Activated naive CD4-positive, alpha-beta T cell treated with anti-CD3 and anti-CD28 coated beads for 36 hours (primary cell): ENCODE results near the gene MYO5A. TPM values are rescaled to one million over a fixed set of nuclear protein-coding genes. Genes with fewer than 3 reads are reported as not detected.
"Not testable (repeated sequence)": the region's sequence is repeated elsewhere in the genome, so short reads cannot be mapped to it uniquely, and the experiment has no call there.

Experiments
- CTCF ChIA-PET: fragments of 350-600 bp; sonication (Branson Sonifier 250); formaldehyde crosslinking; loops from one replicate; lab custom pipeline; 2021; ENCODE audit warnings: antibody characterized with exemption; lab: Charles Lee
- DNase-seq: peaks from one replicate; pipeline ENCODE4 v3.0.0-alpha.2; 2020
- H3K27ac Mint-ChIP-seq: one replicate; pipeline ENCODE4 v1.8.0; 2021; ENCODE audit warnings: mild to moderate bottlenecking, mixed read lengths
- H3K27me3 Mint-ChIP-seq: one replicate; pipeline ENCODE4 v1.8.0; 2021; ENCODE audit warnings: low read depth, mixed read lengths
- H3K36me3 Mint-ChIP-seq: one replicate; pipeline ENCODE4 v1.8.0; 2021; ENCODE audit warnings: low read depth, mixed read lengths
- H3K4me1 Mint-ChIP-seq: one replicate; pipeline ENCODE4 v1.8.0; 2021; ENCODE audit warnings: low read depth, mixed read lengths
- H3K4me3 Mint-ChIP-seq: one replicate; pipeline ENCODE4 v1.8.0; 2021; ENCODE audit warnings: mild to moderate bottlenecking, moderate library complexity, mixed read lengths
- H3K9me3 Mint-ChIP-seq: one replicate; pipeline ENCODE4 v1.8.0; 2021; ENCODE audit warnings: mixed read lengths
- intact Hi-C: fragments of 100-400 bp; cut with micrococcal nuclease; formaldehyde crosslinking; loops from one replicate; pipeline ENCODE4 v1.15.1; 2023
- total RNA-seq, 2 experiments: library from RNA; stranded (reverse); gene quantifications; one replicate each; pipeline ENCODE4 v1.2.3, GENCODE V29; 2021

The MYO5A gene
- total RNA-seq, 2 experiments from 2014 or later = 13.2 to 13.7 TPM

DNA sequence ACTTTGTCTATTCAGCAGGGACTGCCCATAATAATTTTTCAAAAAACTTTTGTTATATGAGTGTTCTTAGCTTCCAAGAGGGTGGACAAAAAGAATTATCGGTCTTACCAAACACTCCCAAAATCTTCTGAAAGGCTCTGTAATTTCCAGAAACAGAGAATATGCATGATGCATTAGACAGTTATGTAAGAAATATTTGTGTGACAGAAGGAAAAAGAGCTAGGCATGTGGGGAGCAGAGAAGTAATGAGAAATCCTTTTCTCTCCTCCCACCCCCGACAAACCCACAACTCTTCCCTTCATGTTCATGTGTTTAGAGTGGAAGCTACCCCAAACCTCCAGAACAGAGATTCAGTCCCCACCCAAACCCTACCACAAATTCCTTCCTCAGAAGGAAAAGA is 86.8 kb downstream of the MYO5A start:
- no peak overlapping the region for H3K4me3 Mint-ChIP-seq
- no peaks in the 10 kb centered on the region for H3K9me3 Mint-ChIP-seq
- H3K4me1 Mint-ChIP-seq = peaks cover 24% of the 10 kb centered on the region
- H3K27me3 Mint-ChIP-seq = no peaks in the 10 kb centered on the region
- CTCF ChIA-PET = interaction anchor here (0.9 kb wide), 1 partner anchor 180 kb away, joined by 3 read pairs; no protein-coding TSS in a partner anchor
- intact Hi-C loops = loop anchor here (5.0 kb wide), 1 partner anchor 110 kb away; no protein-coding TSS in a partner anchor
- no peaks in the 10 kb centered on the region for H3K36me3 Mint-ChIP-seq
- no peak for DNase-seq
- no peak overlapping the region for H3K27ac Mint-ChIP-seq

DNA sequence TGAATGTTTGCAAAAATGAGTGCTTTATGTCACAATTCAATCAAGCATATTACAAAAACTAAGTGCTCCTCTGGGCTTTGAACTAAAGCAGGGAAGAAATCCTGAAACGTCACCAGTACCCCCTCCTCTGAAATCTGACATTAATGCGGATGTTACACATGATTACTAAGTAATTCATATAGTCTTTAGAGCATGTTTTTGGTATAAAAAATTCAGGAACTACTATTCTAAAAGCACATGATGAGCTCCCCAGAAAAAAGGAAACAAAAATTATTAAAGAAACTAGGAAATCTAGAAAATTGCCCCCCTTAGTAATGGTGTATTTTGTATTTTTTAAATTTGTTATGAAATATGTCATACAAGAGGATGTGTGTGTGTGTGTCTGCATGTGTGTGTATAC is 87.7 kb downstream of the MYO5A start:
- intact Hi-C loops = loop anchor here (5.0 kb wide), 1 partner anchor 109 kb away; no protein-coding TSS in a partner anchor
- Mint-ChIP-seq H3K9me3 (no peaks in the 10 kb centered on the region), H3K36me3 (no peaks in the 10 kb centered on the region), H3K27me3 (no peaks in the 10 kb centered on the region), H3K4me1 (peaks cover 24% of the 10 kb centered on the region), H3K4me3 (no peak overlapping the region), H3K27ac (no peak overlapping the region)
- DNase-seq = no peak
- CTCF ChIA-PET = interaction anchor here (0.9 kb wide), 1 partner anchor 179 kb away, joined by 3 read pairs; no protein-coding TSS in a partner anchor

DNA sequence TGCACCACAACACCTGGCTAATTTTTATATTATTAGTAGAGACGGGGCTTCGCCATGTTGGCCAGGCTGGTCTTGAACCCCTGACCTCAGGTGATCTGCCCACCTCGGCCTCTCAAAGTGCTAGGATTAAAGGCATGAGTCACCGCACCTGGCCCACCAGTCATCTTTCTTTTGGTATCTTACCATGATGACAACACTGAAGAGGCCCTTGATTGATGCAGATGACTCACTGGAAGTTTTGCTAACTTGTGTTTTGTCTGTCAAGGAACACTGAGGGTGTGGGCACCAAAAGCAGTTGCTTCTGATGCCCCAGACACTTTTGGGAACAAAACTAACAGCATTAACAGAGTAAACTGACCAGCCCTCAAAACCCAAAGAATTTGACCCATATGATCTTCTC is 88.3 kb downstream of the MYO5A start:
- peak; percentile 56 for DNase-seq
- H3K4me3 Mint-ChIP-seq = no peak overlapping the region
- CTCF ChIA-PET = no interaction called here
- no peaks in the 10 kb centered on the region for H3K27me3 Mint-ChIP-seq
- no peak overlapping the region for H3K27ac Mint-ChIP-seq
- H3K36me3 Mint-ChIP-seq = no peaks in the 10 kb centered on the region
- intact Hi-C loops = loop anchor here (5.0 kb wide), 1 partner anchor 108 kb away; no protein-coding TSS in a partner anchor
- H3K4me1 Mint-ChIP-seq = peaks cover 24% of the 10 kb centered on the region
- no peaks in the 10 kb centered on the region for H3K9me3 Mint-ChIP-seq

DNA sequence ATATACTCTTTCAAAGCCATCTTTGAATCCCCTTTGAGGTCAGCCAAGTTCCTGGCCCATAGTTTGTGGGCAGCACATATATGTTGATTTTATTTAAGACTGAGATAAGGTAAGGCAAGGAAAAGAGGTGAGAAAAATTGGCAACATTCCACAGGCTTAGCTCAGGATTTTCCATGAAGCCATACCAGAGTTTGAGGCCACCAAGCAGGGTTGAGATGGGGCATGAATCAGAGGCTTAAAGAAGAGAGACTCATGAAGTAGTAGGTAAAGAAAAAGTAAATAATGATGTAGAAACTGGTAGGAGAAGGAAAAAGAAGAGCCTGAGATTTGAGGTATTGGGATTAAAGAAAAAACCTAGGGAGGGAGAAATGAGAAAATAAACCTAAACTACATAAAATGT is 89.2 kb downstream of the MYO5A start:
- Mint-ChIP-seq H3K36me3 (no peaks in the 10 kb centered on the region), H3K9me3 (no peaks in the 10 kb centered on the region), H3K27me3 (no peaks in the 10 kb centered on the region), H3K4me3 (no peak overlapping the region), H3K4me1 (peaks cover 21% of the 10 kb centered on the region), H3K27ac (no peak overlapping the region)
- DNase-seq = no peak
- CTCF ChIA-PET = no interaction called here
- intact Hi-C loops = no loop called here

DNA sequence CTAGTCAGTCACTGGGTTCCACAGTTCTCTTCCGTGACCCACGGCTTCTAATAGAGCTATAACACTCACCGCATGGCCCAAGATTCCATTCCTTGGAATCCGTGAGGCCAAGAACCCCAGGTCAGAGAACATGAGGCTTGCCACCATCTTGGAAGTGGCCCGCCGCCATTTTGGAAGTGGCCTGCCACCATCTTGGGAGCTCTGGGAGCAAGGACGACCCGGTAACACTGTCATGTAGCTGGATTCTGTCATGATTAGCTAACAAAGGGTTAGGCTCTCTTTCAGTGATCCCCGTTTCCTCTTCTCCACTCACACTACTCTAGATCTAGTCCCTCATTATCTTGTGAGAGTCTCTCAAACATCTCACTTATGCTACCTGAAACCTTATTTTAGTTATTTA is 89.6 kb downstream of the MYO5A start:
- intact Hi-C loops = not testable (repeated sequence)

DNA sequence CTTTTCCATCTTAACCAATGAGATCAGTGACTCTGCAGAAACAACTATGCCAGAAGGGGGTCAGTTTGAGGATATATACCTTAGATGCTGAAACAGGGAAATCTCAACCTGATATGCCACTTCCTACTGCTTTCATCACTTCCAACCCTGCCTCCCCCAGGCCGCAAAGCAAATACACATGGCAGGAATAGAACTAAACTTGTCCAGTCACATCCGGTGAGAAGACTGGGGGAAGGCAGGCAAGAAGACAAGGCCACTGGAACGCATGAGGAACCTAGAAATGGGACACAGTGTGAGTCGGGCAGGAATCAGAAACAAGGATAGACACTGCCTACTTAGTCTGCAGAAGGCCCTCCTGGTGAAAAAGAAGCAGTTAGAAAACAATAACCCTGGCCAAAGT is 90.6 kb downstream of the MYO5A start:
- DNase-seq = peak; percentile 14
- CTCF ChIA-PET = no interaction called here
- H3K9me3 Mint-ChIP-seq = no peaks in the 10 kb centered on the region
- peaks cover 20% of the 10 kb centered on the region for H3K4me1 Mint-ChIP-seq
- no peaks in the 10 kb centered on the region for H3K27me3 Mint-ChIP-seq
- no peak overlapping the region for H3K27ac Mint-ChIP-seq
- H3K36me3 Mint-ChIP-seq = no peaks in the 10 kb centered on the region
- no peak overlapping the region for H3K4me3 Mint-ChIP-seq
- intact Hi-C loops = no loop called here

More for the DNA sequence above, 89.6 kb downstream of the MYO5A start:
- H3K27me3 Mint-ChIP-seq, H3K4me3 Mint-ChIP-seq, DNase-seq, H3K36me3 Mint-ChIP-seq, CTCF ChIA-PET, H3K27ac Mint-ChIP-seq, H3K9me3 Mint-ChIP-seq: not testable (repeated sequence)
- peaks cover 21% of the 10 kb centered on the region for H3K4me1 Mint-ChIP-seq

DNA sequence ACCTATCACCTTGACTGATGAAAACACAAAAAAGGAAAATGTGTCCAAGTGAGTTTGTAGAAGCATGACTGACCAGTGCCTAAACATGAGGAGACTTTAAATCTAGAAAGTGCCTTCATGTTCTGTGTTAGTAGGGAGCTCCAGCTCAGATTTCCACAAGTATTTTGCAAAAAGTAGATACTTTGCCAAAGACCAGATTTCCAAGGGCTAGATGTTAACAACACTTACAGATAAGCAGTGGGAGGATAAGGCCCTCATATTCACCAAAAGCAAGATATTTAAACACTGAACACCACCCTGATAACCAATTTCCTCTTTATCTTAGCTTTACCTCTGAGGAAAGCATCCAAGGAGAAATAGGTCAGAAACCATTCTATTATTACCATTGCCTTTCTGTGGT is 91.0 kb downstream of the MYO5A start:
- CTCF ChIA-PET = no interaction called here
- Mint-ChIP-seq H3K36me3 (no peaks in the 10 kb centered on the region), H3K9me3 (no peaks in the 10 kb centered on the region), H3K4me1 (peaks cover 18% of the 10 kb centered on the region), H3K27me3 (no peaks in the 10 kb centered on the region), H3K27ac (no peak overlapping the region), H3K4me3 (no peak overlapping the region)
- DNase-seq = no peak
- intact Hi-C loops = no loop called here

DNA sequence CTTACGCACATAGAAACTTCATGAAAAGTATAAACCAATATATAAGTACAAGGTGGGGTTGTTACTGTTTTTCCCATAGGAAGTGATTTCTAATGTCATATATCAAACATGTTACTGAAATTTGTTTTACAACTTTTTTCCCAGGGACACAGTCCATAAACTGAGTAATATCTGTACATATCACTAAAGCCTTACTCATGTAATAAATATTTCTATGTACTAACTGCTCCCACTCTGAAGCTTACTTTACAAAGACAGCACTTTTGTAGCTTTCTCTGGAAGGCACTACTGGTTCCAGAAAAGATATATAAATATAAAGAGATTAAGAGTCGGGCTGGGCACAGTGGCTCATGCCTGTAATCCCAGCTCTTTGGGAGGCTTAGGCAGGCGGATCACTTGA is 91.7 kb downstream of the MYO5A start:
- intact Hi-C loops = no loop called here
- H3K27ac Mint-ChIP-seq = no peak overlapping the region

DNA sequence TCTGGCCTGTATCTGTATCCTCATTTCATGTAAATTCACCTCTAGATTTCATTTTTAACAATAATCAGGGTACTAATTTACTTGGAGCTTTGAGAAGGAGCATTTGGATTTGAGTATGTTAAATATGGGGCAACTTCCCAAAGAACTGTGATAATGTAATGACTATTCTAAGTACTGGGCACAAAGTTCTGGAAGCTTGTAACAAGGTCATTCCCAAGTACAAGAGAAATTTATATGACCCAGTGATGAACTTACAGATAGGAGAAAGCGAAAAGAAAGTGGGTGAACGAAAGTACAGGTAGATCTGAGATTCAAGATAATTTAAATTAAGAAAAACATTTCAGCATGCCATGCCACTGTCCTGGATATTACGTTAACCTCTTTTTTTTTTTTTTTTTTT is 93.8 kb downstream of the MYO5A start:
- intact Hi-C loops = no loop called here
- Mint-ChIP-seq H3K9me3 (no peaks in the 10 kb centered on the region), H3K27ac (no peak overlapping the region), H3K4me1 (peaks cover 9% of the 10 kb centered on the region), H3K27me3 (no peaks in the 10 kb centered on the region), H3K4me3 (no peak overlapping the region), H3K36me3 (no peaks in the 10 kb centered on the region)
- DNase-seq = no peak
- CTCF ChIA-PET = interaction anchor here (0.5 kb wide), 1 partner anchor 253 kb away, joined by 3 read pairs; no protein-coding TSS in a partner anchor

More for the DNA sequence above, 91.7 kb downstream of the MYO5A start:
- H3K4me1 Mint-ChIP-seq = peaks cover 15% of the 10 kb centered on the region
- CTCF ChIA-PET = interaction anchor here (0.6 kb wide), 1 partner anchor 247 kb away, joined by 4 read pairs; no protein-coding TSS in a partner anchor
- no peak for DNase-seq
- H3K27me3 Mint-ChIP-seq = no peaks in the 10 kb centered on the region
- H3K36me3 Mint-ChIP-seq = no peaks in the 10 kb centered on the region
- H3K9me3 Mint-ChIP-seq = no peaks in the 10 kb centered on the region
- no peak overlapping the region for H3K4me3 Mint-ChIP-seq

DNA sequence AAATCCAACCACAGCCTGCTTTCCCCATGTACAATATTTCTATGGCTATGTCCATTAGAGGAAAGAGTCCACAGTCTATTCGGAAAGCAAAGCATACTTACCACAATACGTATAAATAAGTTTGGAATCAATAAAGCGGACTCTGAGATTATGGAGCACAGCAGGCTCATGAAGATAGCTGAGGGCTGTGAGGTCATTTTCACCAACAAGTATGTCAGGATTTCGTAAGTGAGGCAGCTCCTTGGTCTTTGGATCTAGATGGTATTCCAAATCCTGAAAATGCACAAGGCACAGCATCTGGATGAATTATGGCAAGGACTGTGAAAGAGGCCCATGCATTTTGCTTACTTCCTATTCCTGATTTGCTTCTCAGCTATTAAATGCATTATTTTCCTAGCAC is 100.4 kb downstream of the MYO5A start:
- no peak overlapping the region for H3K4me3 Mint-ChIP-seq
- H3K27me3 Mint-ChIP-seq = no peaks in the 10 kb centered on the region
- H3K9me3 Mint-ChIP-seq = no peaks in the 10 kb centered on the region
- intact Hi-C loops = no loop called here
- CTCF ChIA-PET = interaction anchor here (0.5 kb wide), 1 partner anchor 208 kb away, joined by 3 read pairs; no protein-coding TSS in a partner anchor
- H3K36me3 Mint-ChIP-seq = peaks cover 3% of the 10 kb centered on the region
- DNase-seq = no peak
- no peak overlapping the region for H3K27ac Mint-ChIP-seq
- H3K4me1 Mint-ChIP-seq = no peaks in the 10 kb centered on the region

DNA sequence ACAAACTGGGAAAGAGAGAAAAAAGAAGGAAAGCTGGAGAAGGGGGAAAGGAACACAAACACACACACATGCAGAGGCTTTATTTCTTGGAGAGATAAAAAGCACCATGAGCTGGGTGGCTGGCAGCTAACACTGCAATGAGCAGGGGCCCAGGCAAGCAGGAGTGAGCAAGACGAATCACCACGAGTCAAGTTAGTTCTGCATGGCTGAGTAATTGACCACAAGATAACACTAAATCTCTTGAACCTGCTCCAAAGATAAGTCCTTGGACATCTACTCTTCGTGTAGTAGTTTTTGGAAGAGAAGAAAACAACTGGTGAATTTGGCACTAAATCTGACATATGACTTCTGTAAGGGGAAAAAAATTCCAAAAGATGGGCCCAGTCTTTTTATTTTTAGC is 100.9 kb downstream of the MYO5A start:
- H3K4me3 Mint-ChIP-seq = no peak overlapping the region
- intact Hi-C loops = no loop called here
- no peak overlapping the region for H3K27ac Mint-ChIP-seq
- H3K27me3 Mint-ChIP-seq = no peaks in the 10 kb centered on the region
- CTCF ChIA-PET = no interaction called here
- no peaks in the 10 kb centered on the region for H3K4me1 Mint-ChIP-seq
- peaks cover 3% of the 10 kb centered on the region for H3K36me3 Mint-ChIP-seq
- peak; percentile 19 for DNase-seq
- no peaks in the 10 kb centered on the region for H3K9me3 Mint-ChIP-seq

DNA sequence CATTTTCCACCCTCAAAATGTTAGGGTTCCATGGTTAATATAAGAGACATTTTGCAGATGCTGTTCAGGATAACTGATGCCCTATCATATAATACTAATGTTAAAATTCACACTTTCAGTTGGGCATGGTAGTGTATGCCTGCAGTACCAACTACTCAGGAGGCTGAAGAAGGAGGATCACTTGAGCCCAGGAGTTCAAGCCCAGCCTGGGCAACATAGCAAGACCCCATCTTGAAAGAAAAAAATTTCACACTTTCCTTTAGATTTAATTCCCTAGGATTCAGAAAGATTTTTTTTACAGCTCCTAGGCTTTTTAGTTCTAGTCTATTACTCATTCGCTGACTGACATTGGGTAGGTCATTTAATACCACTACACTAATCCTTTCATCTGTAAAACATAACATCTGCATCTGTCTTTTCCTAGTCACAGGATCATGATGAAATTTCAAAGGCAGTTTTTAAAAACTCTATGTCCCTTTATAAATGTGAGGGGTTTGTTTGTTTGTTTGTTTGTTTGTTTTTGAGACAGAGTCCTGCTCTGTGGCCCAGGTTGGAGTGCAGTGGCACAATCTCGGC is 103.7 kb downstream of the MYO5A start:
- DNase-seq = no peak
- Mint-ChIP-seq H3K4me1 (no peaks in the 10 kb centered on the region), H3K27ac (no peak overlapping the region), H3K9me3 (no peaks in the 10 kb centered on the region), H3K27me3 (no peaks in the 10 kb centered on the region), H3K36me3 (peaks cover 3% of the 10 kb centered on the region), H3K4me3 (no peak overlapping the region)
- CTCF ChIA-PET = no interaction called here
- intact Hi-C loops = no loop called here

DNA sequence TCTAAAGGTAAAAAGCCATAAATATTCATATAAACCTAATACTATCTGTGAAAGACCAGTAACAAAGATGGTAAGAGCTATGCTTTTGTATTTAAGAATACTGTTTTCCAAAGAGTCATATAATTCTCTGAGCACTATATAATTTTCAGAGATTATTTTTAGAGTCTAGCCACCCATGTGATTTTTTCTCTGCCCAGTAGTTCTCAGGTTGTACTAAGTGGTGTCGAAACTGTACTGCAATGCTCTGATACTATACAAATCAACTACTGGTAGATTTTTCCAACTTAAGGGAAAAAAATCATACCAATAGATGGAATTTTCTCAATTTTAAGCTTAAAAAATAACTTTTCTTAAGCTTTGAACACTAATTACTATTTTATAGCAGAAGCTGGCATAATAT is 104.8 kb downstream of the MYO5A start:
- no peaks in the 10 kb centered on the region for H3K9me3 Mint-ChIP-seq
- H3K4me1 Mint-ChIP-seq = no peaks in the 10 kb centered on the region
- H3K36me3 Mint-ChIP-seq = peaks cover 3% of the 10 kb centered on the region
- CTCF ChIA-PET = no interaction called here
- DNase-seq = no peak
- H3K4me3 Mint-ChIP-seq = no peak overlapping the region
- no peaks in the 10 kb centered on the region for H3K27me3 Mint-ChIP-seq
- H3K27ac Mint-ChIP-seq = no peak overlapping the region
- intact Hi-C loops = no loop called here
